Right lobe of liver (tissue), 6 donors: Measurements from ENCODE around the gene ARHGAP27. TPM values are rescaled to one million over a fixed set of nuclear protein-coding genes. Genes with fewer than 3 reads are reported as not detected.

ENCODE experiments used
- ATAC-seq, 4 donors: fragments of 200-7000 bp; cut with Tn5 transposase; one replicate each; pipeline ENCODE4 v1.9.1; 2020; ENCODE audit warnings: mild to moderate bottlenecking in 4 of 4, moderate library complexity in 4 of 4
- DNase-seq, 3 donors: peaks; one replicate each; pipeline ENCODE4 v3.0.0-alpha.2; 2020
- H3K27ac ChIP-seq, 3 donors: fragments of 200-600 bp; one replicate each; pipeline ENCODE4 v1.8.0; 2022
- H3K27me3 ChIP-seq, 2 donors: fragments of 200-600 bp; one replicate each; pipeline ENCODE4 v1.8.0; 2022
- H3K36me3 ChIP-seq, 4 donors: fragments of 200-600 bp; sonication (generic) in 1 of 4; one replicate each; pipeline versions ENCODE4 v1.5.1 to v1.8.0; 2017 to 2022; ENCODE audit warnings: control low read depth in 1 of 4
- H3K4me1 ChIP-seq, 4 donors: fragments of 200-600 bp; sonication (generic) in 1 of 4; one replicate each; pipeline versions ENCODE4 v1.5.1 to v1.8.0; 2017 to 2022; ENCODE audit warnings: control low read depth in 1 of 4
- H3K4me3 ChIP-seq, 3 donors: fragments of 200-600 bp; one replicate each; pipeline ENCODE4 v1.8.0; 2022
- H3K9me3 ChIP-seq, 4 donors: fragments of 200-600 bp; sonication (generic) in 1 of 4; one replicate each; pipeline versions ENCODE4 v1.5.1 to v1.8.0; 2017 to 2022; ENCODE audit warnings: control low read depth in 1 of 4
- POLR2A ChIP-seq: fragments of 450-650 bp; IDR thresholded peaks from one replicate; pipeline ENCODE4 v1.6.1; 2017; ENCODE audit warnings: antibody characterized with exemption, mild to moderate bottlenecking
- WGBS: methylation state at CpG from one replicate; pipeline ENCODE4 v1.1.6; 2018; ENCODE audit warnings: low coverage, low lambda C conversion rate; ENCODE audit not compliant: insufficient coverage; ENCODE audit errors: missing lambda C conversion rate; 5-methylcytosine and 5-hydroxymethylcytosine counted together
- intact Hi-C, 2 donors: fragments of 100-400 bp; cut with DNase I; formaldehyde crosslinking; loops; one replicate each; pipeline versions ENCODE4 v1.11.2 to v1.14.1; 2022
- total RNA-seq, 6 experiments: library from RNA; depleted of rRNA in 2 of 6; stranded (reverse); fragments of >200 nt in 2 of 6; fragmentation: NEBNext Ultra II Directional in 3 of 6; extraction: Animal tissue kit (Norgen Biotek cat#: 25700) in 3 of 6; gene quantifications; one replicate each; pipeline versions ENCODE4 v1.1.0 to v1.2.4, GENCODE V29; 2016 to 2023
- TF ChIP-seq, protein P1 (sequence below), 4 donors: fragments of 200-600 bp in 3 of 4; fragments of 450-650 bp in 1 of 4; IDR thresholded peaks; one replicate each; pipeline versions ENCODE4 v1.5.1 to v1.8.0; 2016 to 2022; ENCODE audit warnings: antibody characterized with exemption in 4 of 4, mild to moderate bottlenecking in 2 of 4
- donor health status: DM: no; HTN: yes; CAD: no.
- donor health status: DM: no; HTN: no; CAD: no.
- donor health status: DM: no; HTN: no; CAD: no.
- donor health status: DM: no; HTN: yes; CAD: no.
- donor health status: DM: no; HTN: yes; CAD: no.

Gene ARHGAP27
- total RNA-seq, 6 experiments from 2014 or later: 4.9 to 9.3 (median 6.8) TPM

DNA sequence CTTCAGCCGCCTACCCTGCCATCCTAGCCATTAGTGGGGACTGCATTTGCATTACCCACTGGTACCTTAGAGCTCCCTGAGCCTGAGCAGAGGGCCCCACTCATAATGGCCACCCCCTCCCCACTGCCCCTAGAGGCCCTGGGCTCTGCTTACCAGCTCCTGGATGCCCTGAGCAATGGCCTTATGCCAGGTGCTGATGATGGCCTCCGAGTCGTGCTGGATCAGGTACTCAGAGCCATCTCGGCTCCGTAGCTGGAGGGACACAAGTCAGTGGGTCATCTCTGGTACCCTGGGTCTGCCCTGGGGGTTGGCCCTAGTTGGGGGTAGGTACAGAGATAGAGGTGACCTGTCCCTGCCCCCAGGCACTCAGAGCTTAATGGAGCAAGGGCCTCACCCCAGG lies 34.9 kb downstream of the ARHGAP27 start:
- ATAC-seq: no peak
- TF ChIP-seq, protein P1, sequence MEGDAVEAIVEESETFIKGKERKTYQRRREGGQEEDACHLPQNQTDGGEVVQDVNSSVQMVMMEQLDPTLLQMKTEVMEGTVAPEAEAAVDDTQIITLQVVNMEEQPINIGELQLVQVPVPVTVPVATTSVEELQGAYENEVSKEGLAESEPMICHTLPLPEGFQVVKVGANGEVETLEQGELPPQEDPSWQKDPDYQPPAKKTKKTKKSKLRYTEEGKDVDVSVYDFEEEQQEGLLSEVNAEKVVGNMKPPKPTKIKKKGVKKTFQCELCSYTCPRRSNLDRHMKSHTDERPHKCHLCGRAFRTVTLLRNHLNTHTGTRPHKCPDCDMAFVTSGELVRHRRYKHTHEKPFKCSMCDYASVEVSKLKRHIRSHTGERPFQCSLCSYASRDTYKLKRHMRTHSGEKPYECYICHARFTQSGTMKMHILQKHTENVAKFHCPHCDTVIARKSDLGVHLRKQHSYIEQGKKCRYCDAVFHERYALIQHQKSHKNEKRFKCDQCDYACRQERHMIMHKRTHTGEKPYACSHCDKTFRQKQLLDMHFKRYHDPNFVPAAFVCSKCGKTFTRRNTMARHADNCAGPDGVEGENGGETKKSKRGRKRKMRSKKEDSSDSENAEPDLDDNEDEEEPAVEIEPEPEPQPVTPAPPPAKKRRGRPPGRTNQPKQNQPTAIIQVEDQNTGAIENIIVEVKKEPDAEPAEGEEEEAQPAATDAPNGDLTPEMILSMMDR (IDR thresholded peaks at IDR 0.05): no peak
- no peak for TF ChIP-seq POLR2A
- Histone ChIP-seq H3K27me3 (no peaks in the 10 kb centered on the region), H3K36me3 (no peaks in the 10 kb centered on the region), H3K27ac (no peak overlapping the region), H3K9me3 (no peaks in the 10 kb centered on the region), H3K4me1 (peaks cover 0 to 7% (median 0%) of the 10 kb centered on the region in 4 donors), H3K4me3 (no peak overlapping the region)
- WGBS: 88% methylated on average over 1 of the region's 5 CpGs
- intact Hi-C loops: no loop called here
- no peak for DNase-seq

DNA sequence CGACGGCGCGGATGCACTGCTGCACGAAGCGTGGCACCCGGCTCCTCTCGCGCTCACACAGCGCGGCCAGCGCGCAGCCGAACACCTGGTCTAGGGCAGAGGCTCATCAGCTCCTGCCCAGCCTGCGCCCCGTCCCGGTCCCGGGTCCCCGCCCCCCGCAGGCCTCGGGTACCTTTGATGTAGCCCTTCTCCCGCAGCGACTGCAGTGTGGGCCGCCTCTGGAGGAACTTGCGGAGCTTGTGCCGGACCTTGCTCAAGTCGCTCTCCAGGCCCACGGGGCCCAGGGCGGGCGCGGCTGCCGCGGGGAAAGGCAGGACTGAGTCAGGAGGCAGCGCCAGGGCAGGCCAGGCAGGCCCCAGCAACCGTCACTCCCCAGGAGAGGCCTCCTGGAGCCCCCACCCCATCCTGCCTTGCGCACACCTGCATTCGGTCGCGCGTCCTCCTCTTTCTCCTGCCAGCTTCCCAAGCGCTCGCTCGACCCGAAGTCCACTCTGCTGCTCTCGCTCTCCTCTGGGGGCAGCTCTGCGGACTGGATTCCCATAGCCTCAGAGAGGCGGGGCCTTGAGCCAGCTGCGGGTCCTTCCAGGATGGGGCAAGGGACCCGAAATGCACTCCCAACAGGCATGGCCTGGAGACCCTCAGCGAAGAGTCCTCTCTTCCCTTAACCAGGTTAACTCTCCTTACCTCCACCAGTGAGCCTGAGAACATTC lies 36.0 kb downstream of the ARHGAP27 start:
- no peak for TF ChIP-seq POLR2A
- TF ChIP-seq, protein P1 (IDR thresholded peaks at IDR 0.05): no peak
- intact Hi-C loops: no loop called here
- WGBS: 93% methylated on average over 19 of the region's 50 CpGs
- no peaks in the 10 kb centered on the region for H3K9me3 ChIP-seq
- no peak overlapping the region for H3K27ac ChIP-seq
- H3K27me3 ChIP-seq: no peaks in the 10 kb centered on the region
- H3K4me3 ChIP-seq: no peak overlapping the region
- ATAC-seq (peak in 1 of 4 donors; percentile 7), DNase-seq (peak in 1 of 3 donors; percentile 50)
- peaks cover 0 to 7% (median 0%) of the 10 kb centered on the region in 4 donors for H3K4me1 ChIP-seq
- no peaks in the 10 kb centered on the region for H3K36me3 ChIP-seq

DNA sequence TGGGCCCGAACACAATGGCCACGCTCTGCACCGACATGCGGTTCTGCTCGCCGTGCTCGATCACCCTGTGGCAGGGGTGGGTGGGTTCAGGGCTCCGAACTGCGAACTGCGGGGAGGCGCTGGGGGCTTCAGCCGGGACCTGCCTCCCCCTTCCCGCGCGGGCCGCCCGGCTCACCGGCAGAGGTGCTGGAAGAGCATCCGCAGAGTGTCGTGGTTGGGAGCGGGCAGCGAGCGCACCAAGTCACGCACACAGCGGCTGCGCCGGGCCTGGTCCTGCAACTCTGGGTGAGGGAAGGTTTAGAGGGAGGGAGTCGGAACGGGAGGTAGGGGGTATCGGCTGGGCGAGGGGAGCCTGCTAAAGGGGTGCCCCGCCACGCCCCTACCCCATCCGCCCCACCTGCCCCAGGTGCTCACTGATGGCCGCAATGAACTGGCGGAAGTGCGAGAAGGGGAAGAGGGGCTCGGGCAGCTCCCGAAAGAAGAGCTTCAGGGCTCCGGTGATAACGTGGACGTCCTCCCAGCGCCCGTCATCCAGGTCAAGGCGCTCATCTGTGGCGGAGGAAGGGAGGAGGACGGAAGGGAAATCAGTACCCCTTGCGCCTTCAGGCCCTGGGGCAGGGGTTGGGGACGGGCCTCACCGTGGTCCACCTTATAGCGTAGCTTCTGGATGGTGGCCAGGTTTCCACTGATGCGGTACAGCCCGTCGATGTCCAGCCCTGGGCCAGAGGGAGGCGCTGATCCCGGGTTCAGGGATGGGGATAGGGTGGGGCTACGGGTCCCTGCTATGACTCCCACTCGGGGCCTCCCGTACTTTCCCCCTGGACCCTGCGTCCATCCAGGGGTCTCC lies 36.9 kb downstream of the ARHGAP27 start:
- peak in 1 of 4 donors; percentile 3 for ATAC-seq
- intact Hi-C loops: no loop called here

DNA sequence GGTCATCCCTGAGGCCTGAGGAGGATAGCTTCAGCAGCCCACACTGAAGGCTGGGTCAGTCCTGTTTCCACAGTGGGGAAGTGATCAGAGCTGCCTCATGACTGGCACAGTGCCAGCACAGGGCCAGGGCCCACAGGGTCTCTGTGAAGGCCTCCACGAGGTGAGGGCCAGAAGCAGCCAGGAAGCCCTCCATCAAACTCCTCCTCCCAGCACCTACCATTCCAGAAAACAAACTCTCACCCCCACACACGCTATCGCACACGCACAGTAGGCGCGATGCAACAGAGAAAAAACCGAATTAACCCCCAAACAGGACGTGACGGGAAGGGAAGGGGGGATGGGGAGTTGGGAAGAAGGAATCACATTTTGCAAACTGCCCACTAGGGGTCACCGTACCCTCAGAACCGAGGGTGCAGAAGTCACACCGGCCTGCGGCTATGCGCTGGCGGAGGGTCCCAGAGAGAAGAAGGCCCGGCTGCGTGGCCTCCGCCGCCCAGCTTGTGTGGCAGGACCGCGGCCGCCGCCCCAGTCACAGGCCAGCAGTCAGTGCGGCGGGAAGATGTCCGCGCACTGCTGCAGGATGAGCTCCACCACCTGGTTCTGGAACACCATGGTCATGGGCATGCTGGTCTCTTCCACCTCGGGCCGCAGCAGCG lies 37.6 kb downstream of the ARHGAP27 start:
- peaks cover 0 to 7% (median 0%) of the 10 kb centered on the region in 4 donors for H3K4me1 ChIP-seq
- H3K9me3 ChIP-seq: no peaks in the 10 kb centered on the region
- H3K27ac ChIP-seq: no peak overlapping the region
- WGBS: 5% methylated on average over 14 of the region's 30 CpGs
- peak; percentile 74 to 90 (median 86) for ATAC-seq
- H3K27me3 ChIP-seq: no peaks in the 10 kb centered on the region
- H3K36me3 ChIP-seq: no peaks in the 10 kb centered on the region
- no peak overlapping the region for H3K4me3 ChIP-seq
- TF ChIP-seq, protein P1 (IDR thresholded peaks at IDR 0.05): peak; percentile 66 to 74 (median 71)
- TF ChIP-seq POLR2A: no peak
- peak; percentile 49 to 62 (median 59) for DNase-seq
- intact Hi-C loops: no loop called here

More for the DNA sequence above, 36.9 kb downstream of the ARHGAP27 start:
- Histone ChIP-seq H3K4me1 (peaks cover 0 to 7% (median 0%) of the 10 kb centered on the region in 4 donors), H3K9me3 (no peaks in the 10 kb centered on the region), H3K27me3 (no peaks in the 10 kb centered on the region), H3K27ac (no peak overlapping the region), H3K36me3 (no peaks in the 10 kb centered on the region), H3K4me3 (no peak overlapping the region)
- no peak for TF ChIP-seq POLR2A
- TF ChIP-seq, protein P1 (IDR thresholded peaks at IDR 0.05): no peak
- 93% methylated on average over 23 of the region's 60 CpGs for WGBS
- DNase-seq: peak in 1 of 3 donors; percentile 56
